Mesendoderm (in vitro differentiated cells): ENCODE data around the gene R3HCC1L.

Experiments used
- DNase-seq: peaks from one replicate; pipeline ENCODE4 v3.0.0; 2013
- H2AK5ac ChIP-seq: 2 replicates; pipeline ENCODE4 v1.6.1; 2013; ENCODE audit warnings: low read length, inconsistent platforms
- H2BK120ac ChIP-seq: 2 replicates; pipeline ENCODE4 v1.6.1; 2013; ENCODE audit warnings: low read depth, mild to moderate bottlenecking, low read length, moderate library complexity, mixed read lengths
- H2BK15ac ChIP-seq: replicated peaks from 2 replicates; pipeline ENCODE4 v1.6.1; 2013; ENCODE audit warnings: low read depth, mild to moderate bottlenecking, moderate library complexity
- H2BK5ac ChIP-seq: 2 replicates; pipeline ENCODE4 v1.6.1; 2013; ENCODE audit warnings: low read length, inconsistent platforms
- H3K18ac ChIP-seq: 2 replicates; pipeline ENCODE4 v1.6.1; 2013; ENCODE audit warnings: mild to moderate bottlenecking, low read length, mixed read lengths
- H3K23ac ChIP-seq: one replicate; pipeline ENCODE4 v1.6.1; 2013; ENCODE audit warnings: low read length
- H3K27ac ChIP-seq: 2 replicates; pipeline ENCODE4 v1.5.1; 2013; ENCODE audit warnings: low read depth, mild to moderate bottlenecking, inconsistent platforms, low read length, moderate library complexity
- H3K27me3 ChIP-seq: 2 replicates; pipeline ENCODE4 v1.6.1; 2013; ENCODE audit warnings: low read length, control low read depth, mild to moderate bottlenecking, inconsistent platforms; ENCODE audit not compliant: insufficient read depth, poor library complexity
- H3K36me3 ChIP-seq: 2 replicates; pipeline ENCODE4 v1.6.1; 2013; ENCODE audit warnings: low read length, inconsistent platforms; ENCODE audit not compliant: control insufficient read depth, insufficient read depth
- H3K4ac ChIP-seq: one replicate; pipeline ENCODE4 v1.6.1; 2013; ENCODE audit warnings: low read depth, mild to moderate bottlenecking, low read length, moderate library complexity
- H3K4me1 ChIP-seq: 2 replicates; pipeline ENCODE4 v1.6.1; 2013; ENCODE audit warnings: low read depth, low read length, inconsistent platforms; ENCODE audit not compliant: control insufficient read depth
- H3K4me2 ChIP-seq: 2 replicates; pipeline ENCODE4 v1.6.1; 2013; ENCODE audit warnings: low read length
- H3K4me3 ChIP-seq: 2 replicates; pipeline ENCODE4 v1.5.1; 2013; ENCODE audit warnings: mild to moderate bottlenecking, low read length
- H3K56ac ChIP-seq: one replicate; pipeline ENCODE4 v1.6.1; 2013; ENCODE audit warnings: low read length
- H3K79me1 ChIP-seq: 2 replicates; pipeline ENCODE4 v1.6.1; 2013; ENCODE audit warnings: low read length, inconsistent platforms
- H3K79me2 ChIP-seq: 2 replicates; pipeline ENCODE4 v1.6.1; 2013; ENCODE audit warnings: mild to moderate bottlenecking, low read length; ENCODE audit not compliant: control insufficient read depth, insufficient read depth
- H3K9ac ChIP-seq: 2 replicates; pipeline ENCODE4 v1.6.1; 2013; ENCODE audit warnings: low read length, inconsistent platforms
- H4K5ac ChIP-seq: one replicate; pipeline ENCODE4 v1.6.1; 2013; ENCODE audit warnings: low read length
- H4K8ac ChIP-seq: one replicate; pipeline ENCODE4 v1.6.1; 2013; ENCODE audit warnings: low read depth, mild to moderate bottlenecking, control low read depth, low read length, moderate library complexity
- WGBS: extraction: QIAGEN DNeasy Blood & Tissue Kit; methylation state at CpG from one replicate; pipeline ENCODE4 v1.1.7; 2013; ENCODE audit warnings: low lambda C conversion rate, missing lambda C conversion rate; ENCODE audit not compliant: insufficient coverage; ENCODE audit errors: extremely low coverage; 5-methylcytosine and 5-hydroxymethylcytosine counted together

Gene R3HCC1L

GRCh38 chr10:98096316-98096715 lies 38.1 kb upstream of the R3HCC1L start:
- WGBS, result no CpG with 5 or more reads among the region's 8 CpGs
- no peaks in the 10 kb centered on the region for H3K79me1 ChIP-seq
- no peaks in the 10 kb centered on the region for H3K36me3 ChIP-seq
- no peaks in the 10 kb centered on the region for H3K27me3 ChIP-seq
- peaks cover 6% of the 10 kb centered on the region for H3K4me1 ChIP-seq
- H3K4me3 ChIP-seq, result no peak overlapping the region
- no peak overlapping the region for H3K9ac ChIP-seq
- no peak overlapping the region for H3K4me2 ChIP-seq
- no peak overlapping the region for H2AK5ac ChIP-seq
- no peak overlapping the region for H3K23ac ChIP-seq
- no peak overlapping the region for H2BK15ac ChIP-seq
- H3K56ac ChIP-seq, result no peak overlapping the region
- no peak for DNase-seq
- H4K5ac ChIP-seq, result no peak overlapping the region
- H3K4ac ChIP-seq, result no peak overlapping the region
- H3K79me2 ChIP-seq, result no peaks in the 10 kb centered on the region
- H2BK120ac ChIP-seq, result no peak overlapping the region
- H4K8ac ChIP-seq, result no peak overlapping the region
- no peak overlapping the region for H3K27ac ChIP-seq
- no peak overlapping the region for H3K18ac ChIP-seq
- H2BK5ac ChIP-seq, result no peak overlapping the region

- no peak overlapping the region for H2BK15ac ChIP-seq
- H2AK5ac ChIP-seq, result no peak overlapping the region
- H3K4me3 ChIP-seq, result no peak overlapping the region
- no peak for DNase-seq
- H3K36me3 ChIP-seq, result no peaks in the 10 kb centered on the region
- no peak overlapping the region for H2BK5ac ChIP-seq
- no peaks in the 10 kb centered on the region for H3K27me3 ChIP-seq
- no peak overlapping the region for H3K23ac ChIP-seq
- H4K5ac ChIP-seq, result no peak overlapping the region
- no peak overlapping the region for H3K18ac ChIP-seq
- H3K79me2 ChIP-seq, result no peaks in the 10 kb centered on the region
- no peak overlapping the region for H2BK120ac ChIP-seq
- no peak overlapping the region for H4K8ac ChIP-seq
- no CpG with 5 or more reads among the region's 10 CpGs for WGBS
- H3K27ac ChIP-seq, result no peak overlapping the region
- H3K9ac ChIP-seq, result no peak overlapping the region
- H3K56ac ChIP-seq, result no peak overlapping the region
- H3K4me2 ChIP-seq, result no peak overlapping the region
- peaks cover 8% of the 10 kb centered on the region for H3K4me1 ChIP-seq
- no peaks in the 10 kb centered on the region for H3K79me1 ChIP-seq
- no peak overlapping the region for H3K4ac ChIP-seq
Measured at GRCh38 chr10:98096731-98097130, 37.7 kb upstream of the R3HCC1L start.

- Histone ChIP-seq H3K18ac (no peak overlapping the region), H3K4ac (no peak overlapping the region), H2BK120ac (no peak overlapping the region), H2BK15ac (no peak overlapping the region), H3K56ac (no peak overlapping the region), H4K8ac (no peak overlapping the region), H4K5ac (no peak overlapping the region), H2BK5ac (no peak overlapping the region), H3K4me2 (no peak overlapping the region), H3K79me2 (no peaks in the 10 kb centered on the region), H2AK5ac (no peak overlapping the region), H3K4me3 (no peak overlapping the region), H3K27me3 (no peaks in the 10 kb centered on the region), H3K23ac (no peak overlapping the region), H3K9ac (no peak overlapping the region), H3K79me1 (no peaks in the 10 kb centered on the region), H3K4me1 (peaks cover 8% of the 10 kb centered on the region), H3K27ac (no peak overlapping the region), H3K36me3 (no peaks in the 10 kb centered on the region)
- no peak for DNase-seq
- WGBS, result no CpG with 5 or more reads among the region's 8 CpGs
Measured at GRCh38 chr10:98097175-98097574, 37.3 kb upstream of the R3HCC1L start.

GRCh38 chr10:98097616-98098015 lies 36.8 kb upstream of the R3HCC1L start:
- Histone ChIP-seq H3K79me2 (no peaks in the 10 kb centered on the region), H3K79me1 (no peaks in the 10 kb centered on the region), H4K5ac (no peak overlapping the region), H3K4me2 (no peak overlapping the region), H3K4me1 (peaks cover 8% of the 10 kb centered on the region), H4K8ac (no peak overlapping the region), H2BK15ac (no peak overlapping the region), H2AK5ac (no peak overlapping the region), H2BK120ac (no peak overlapping the region), H3K27ac (no peak overlapping the region), H3K4me3 (no peak overlapping the region), H3K56ac (no peak overlapping the region), H2BK5ac (no peak overlapping the region), H3K27me3 (no peaks in the 10 kb centered on the region), H3K4ac (no peak overlapping the region), H3K23ac (no peak overlapping the region), H3K9ac (no peak overlapping the region), H3K36me3 (no peaks in the 10 kb centered on the region), H3K18ac (no peak overlapping the region)
- peak; percentile 10 for DNase-seq
- WGBS, result no CpG with 5 or more reads among the region's 6 CpGs

- no peak overlapping the region for H3K56ac ChIP-seq
- no peaks in the 10 kb centered on the region for H3K27me3 ChIP-seq
- no peak overlapping the region for H2AK5ac ChIP-seq
- H4K8ac ChIP-seq, result no peak overlapping the region
- no peak overlapping the region for H3K4me2 ChIP-seq
- peaks cover 8% of the 10 kb centered on the region for H3K4me1 ChIP-seq
- no peak overlapping the region for H3K9ac ChIP-seq
- WGBS, result no CpG with 5 or more reads among the region's 6 CpGs
- no peak overlapping the region for H2BK15ac ChIP-seq
- no peak overlapping the region for H3K23ac ChIP-seq
- H3K36me3 ChIP-seq, result no peaks in the 10 kb centered on the region
- no peak overlapping the region for H3K4ac ChIP-seq
- H3K18ac ChIP-seq, result no peak overlapping the region
- no peak overlapping the region for H2BK5ac ChIP-seq
- DNase-seq, result peak; percentile 45
- no peak overlapping the region for H3K27ac ChIP-seq
- no peak overlapping the region for H2BK120ac ChIP-seq
- H3K79me2 ChIP-seq, result no peaks in the 10 kb centered on the region
- H3K79me1 ChIP-seq, result no peaks in the 10 kb centered on the region
- H3K4me3 ChIP-seq, result no peak overlapping the region
- no peak overlapping the region for H4K5ac ChIP-seq
Measured at GRCh38 chr10:98098247-98098646, 36.2 kb upstream of the R3HCC1L start.

GRCh38 chr10:98100476-98100875 lies 34.0 kb upstream of the R3HCC1L start:
- Histone ChIP-seq H2BK15ac (no peak overlapping the region), H3K36me3 (no peaks in the 10 kb centered on the region), H4K5ac (peak overlapping the region; percentile 14), H2BK5ac (peak overlapping the region; percentile 7), H2AK5ac (no peak overlapping the region), H3K4me2 (no peak overlapping the region), H3K9ac (no peak overlapping the region), H3K27ac (peak overlapping the region; percentile 58), H3K4ac (no peak overlapping the region), H3K23ac (no peak overlapping the region), H3K4me1 (peaks cover 8% of the 10 kb centered on the region), H3K4me3 (no peak overlapping the region), H3K27me3 (no peaks in the 10 kb centered on the region), H4K8ac (no peak overlapping the region), H2BK120ac (no peak overlapping the region), H3K79me1 (no peaks in the 10 kb centered on the region), H3K79me2 (no peaks in the 10 kb centered on the region), H3K56ac (peak overlapping the region; percentile 31), H3K18ac (no peak overlapping the region)
- DNase-seq, result peak; percentile 19
- WGBS, result no CpG with 5 or more reads among the region's 3 CpGs
